ENCODE results near the gene F8.

- TF ChIP-seq EZH2 (IDR thresholded peaks at IDR 0.05) (no peak), POLR2AphosphoS5 (IDR thresholded peaks at IDR 0.05; ENCODE audit: borderline replicate concordance, low read depth, low read length) (no peak), FOXP2 (optimal IDR thresholded peaks at IDR 0.05; ENCODE audit: control extremely low read depth, extremely low read length, insufficient read depth) (no peak)
Measured at GRCh38 chrX:154800478-154801210, 221.9 kb downstream of the F8 start.

Data from SK-N-MC (cell line).